ENCODE results near the gene PSMD10.

The PSMD10 gene

DNA sequence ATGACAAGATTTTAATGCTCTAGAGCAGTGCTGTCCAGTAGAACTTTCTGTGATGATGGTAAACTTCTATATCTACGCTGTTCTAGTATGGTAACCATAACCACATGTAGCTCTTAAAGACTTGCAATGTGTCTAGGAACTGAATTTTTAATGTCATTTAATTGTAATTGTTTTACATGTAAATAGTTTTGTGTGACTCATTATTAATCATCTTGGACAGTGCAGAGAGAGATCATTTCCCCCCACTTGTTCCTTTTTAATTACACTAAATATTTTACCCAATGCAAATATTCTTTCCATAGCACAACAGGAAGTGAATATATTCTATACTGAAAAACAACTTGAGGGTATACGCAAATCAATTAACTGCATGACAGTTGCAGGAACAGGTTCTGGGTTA lies 6.0 kb upstream of the PSMD10 start:
- no peak overlapping the region for H3K4me3 ChIP-seq (ENCODE audit: insufficient read depth, low read length, poor library complexity, severe bottlenecking)
- TF ChIP-seq, protein P1, sequence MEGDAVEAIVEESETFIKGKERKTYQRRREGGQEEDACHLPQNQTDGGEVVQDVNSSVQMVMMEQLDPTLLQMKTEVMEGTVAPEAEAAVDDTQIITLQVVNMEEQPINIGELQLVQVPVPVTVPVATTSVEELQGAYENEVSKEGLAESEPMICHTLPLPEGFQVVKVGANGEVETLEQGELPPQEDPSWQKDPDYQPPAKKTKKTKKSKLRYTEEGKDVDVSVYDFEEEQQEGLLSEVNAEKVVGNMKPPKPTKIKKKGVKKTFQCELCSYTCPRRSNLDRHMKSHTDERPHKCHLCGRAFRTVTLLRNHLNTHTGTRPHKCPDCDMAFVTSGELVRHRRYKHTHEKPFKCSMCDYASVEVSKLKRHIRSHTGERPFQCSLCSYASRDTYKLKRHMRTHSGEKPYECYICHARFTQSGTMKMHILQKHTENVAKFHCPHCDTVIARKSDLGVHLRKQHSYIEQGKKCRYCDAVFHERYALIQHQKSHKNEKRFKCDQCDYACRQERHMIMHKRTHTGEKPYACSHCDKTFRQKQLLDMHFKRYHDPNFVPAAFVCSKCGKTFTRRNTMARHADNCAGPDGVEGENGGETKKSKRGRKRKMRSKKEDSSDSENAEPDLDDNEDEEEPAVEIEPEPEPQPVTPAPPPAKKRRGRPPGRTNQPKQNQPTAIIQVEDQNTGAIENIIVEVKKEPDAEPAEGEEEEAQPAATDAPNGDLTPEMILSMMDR (IDR thresholded peaks at IDR 0.05; ENCODE audit: insufficient read depth, low read length, poor library complexity, severe bottlenecking) = no peak
- no peak for TF ChIP-seq EZH2phosphoT487 (conservative IDR thresholded peaks at IDR 0.05; ENCODE audit: low read length)

DNA sequence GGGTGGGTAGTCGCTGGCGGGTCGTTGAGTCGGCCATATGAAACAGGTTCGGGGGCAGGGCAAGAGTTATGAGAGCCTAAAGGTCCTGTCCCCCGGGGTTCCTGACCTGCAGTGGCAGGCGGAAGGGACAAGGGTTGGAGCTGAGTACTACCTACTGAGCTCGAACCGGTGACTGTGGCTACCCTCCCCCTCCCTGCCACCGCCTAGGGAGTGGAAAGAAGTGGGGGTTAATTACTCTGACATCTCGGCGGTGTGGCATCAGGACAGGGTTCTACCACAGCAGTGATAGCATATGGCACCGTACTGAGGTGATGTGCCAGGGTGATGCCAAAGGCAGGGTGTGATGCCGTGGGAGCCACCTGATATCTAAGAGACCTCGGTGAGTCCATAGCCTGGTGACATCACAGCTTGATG lies 543 bp upstream of the PSMD10 start:
- no peaks in the 10 kb centered on the region for H3K27me3 ChIP-seq (ENCODE audit: low read length)
- H4K20me1 ChIP-seq (ENCODE audit: low read depth, low read length) = no peaks in the 10 kb centered on the region
- no peaks in the 10 kb centered on the region for H3F3A ChIP-seq (ENCODE audit: insufficient read depth)
- TF ChIP-seq, protein P1 (IDR thresholded peaks at IDR 0.05; ENCODE audit: insufficient read depth, low read length, poor library complexity, severe bottlenecking) = no peak
- H3K9me2 ChIP-seq (replicated peaks; ENCODE audit: insufficient read depth, low read length) = no peaks in the 10 kb centered on the region
- H3K4me2 ChIP-seq (ENCODE audit: low read depth, low read length, poor library complexity, severe bottlenecking) = peak overlapping the region; percentile 81
- H3K27ac ChIP-seq (ENCODE audit: low read depth, low read length) = no peak overlapping the region
- H3K36me3 ChIP-seq (ENCODE audit: low read length) = no peaks in the 10 kb centered on the region
- no peaks in the 10 kb centered on the region for H3K9me3 ChIP-seq (ENCODE audit: insufficient read depth, low read length)
- peak overlapping the region; percentile 87 for H3K4me3 ChIP-seq (ENCODE audit: insufficient read depth, low read length, poor library complexity, severe bottlenecking)
- H3K79me2 ChIP-seq (ENCODE audit: insufficient read depth, low read length) = peaks cover 20% of the 10 kb centered on the region
- peak overlapping the region; percentile 87 for H2AFZ ChIP-seq (ENCODE audit: low read depth, low read length, severe bottlenecking)
- peak overlapping the region; percentile 65 for H3K9ac ChIP-seq (ENCODE audit: low read length)

More for the DNA sequence above, 6.0 kb upstream of the PSMD10 start:
- no peaks in the 10 kb centered on the region for H3F3A ChIP-seq (ENCODE audit: insufficient read depth)
- no peaks in the 10 kb centered on the region for H3K9me3 ChIP-seq (ENCODE audit: insufficient read depth, low read length)
- H3K9me2 ChIP-seq (replicated peaks; ENCODE audit: insufficient read depth, low read length) = no peaks in the 10 kb centered on the region
- no peaks in the 10 kb centered on the region for H3K36me3 ChIP-seq (ENCODE audit: low read length)
- no peak overlapping the region for H3K4me2 ChIP-seq (ENCODE audit: low read depth, low read length, poor library complexity, severe bottlenecking)
- no peaks in the 10 kb centered on the region for H4K20me1 ChIP-seq (ENCODE audit: low read depth, low read length)
- no peak overlapping the region for H3K9ac ChIP-seq (ENCODE audit: low read length)
- no peak overlapping the region for H3K27ac ChIP-seq (ENCODE audit: low read depth, low read length)
- peaks cover 7% of the 10 kb centered on the region; the same call in 1 of the 2 replicates for H3K79me2 ChIP-seq (ENCODE audit: insufficient read depth, low read length)
- H2AFZ ChIP-seq (ENCODE audit: low read depth, low read length, severe bottlenecking) = no peak overlapping the region
- H3K27me3 ChIP-seq (ENCODE audit: low read length) = no peaks in the 10 kb centered on the region

DNA sequence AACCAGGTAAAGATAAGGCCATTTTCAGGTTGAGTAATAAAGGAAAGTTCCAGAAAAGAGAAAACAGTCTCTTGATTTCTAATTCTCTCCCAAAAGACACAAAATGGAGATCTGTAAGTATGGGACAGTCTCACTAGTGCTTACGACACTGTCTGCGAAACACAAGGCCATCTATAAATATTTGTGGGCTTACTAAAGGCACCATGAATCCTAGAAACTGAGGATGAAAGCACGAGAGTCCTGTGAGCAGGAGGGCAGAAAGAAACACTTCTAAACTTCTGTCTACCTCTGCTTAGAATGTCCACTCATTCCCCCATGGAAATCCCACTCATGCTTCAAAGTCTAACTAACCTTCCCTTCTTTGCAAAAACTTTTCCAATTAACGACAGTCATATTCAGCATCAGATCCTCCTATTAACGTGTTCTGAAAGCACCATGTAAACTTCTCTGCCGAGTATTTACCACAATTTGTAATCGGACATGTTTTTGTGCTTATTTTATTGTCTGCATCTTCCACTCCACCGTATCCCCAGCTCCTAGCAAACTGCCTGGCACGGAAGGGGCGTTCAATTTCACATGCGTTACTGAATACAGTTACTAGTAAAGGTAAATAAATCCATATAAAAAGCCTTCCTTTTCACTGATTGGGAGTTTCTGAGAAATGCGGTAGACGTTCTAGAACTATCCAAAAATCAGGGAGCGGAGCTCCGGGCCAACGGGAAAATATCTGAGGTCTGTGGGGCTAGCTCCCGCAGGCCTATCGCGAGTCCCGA lies 665 bp downstream of the PSMD10 start:
- no peak for TF ChIP-seq EZH2phosphoT487 (conservative IDR thresholded peaks at IDR 0.05; ENCODE audit: low read length)
- TF ChIP-seq, protein P1 (IDR thresholded peaks at IDR 0.05; ENCODE audit: insufficient read depth, low read length, poor library complexity, severe bottlenecking) = no peak
- H3K4me2 ChIP-seq (ENCODE audit: low read depth, low read length, poor library complexity, severe bottlenecking) = peak overlapping the region; percentile 91
- no peaks in the 10 kb centered on the region for H4K20me1 ChIP-seq (ENCODE audit: low read depth, low read length)
- H3K36me3 ChIP-seq (ENCODE audit: low read length) = no peaks in the 10 kb centered on the region
- peak overlapping the region; percentile 55 for H3K27ac ChIP-seq (ENCODE audit: low read depth, low read length)
- H3K9me3 ChIP-seq (ENCODE audit: insufficient read depth, low read length) = no peaks in the 10 kb centered on the region
- H3K9me2 ChIP-seq (replicated peaks; ENCODE audit: insufficient read depth, low read length) = no peaks in the 10 kb centered on the region
- H3K79me2 ChIP-seq (ENCODE audit: insufficient read depth, low read length) = peaks cover 20% of the 10 kb centered on the region
- H3K4me3 ChIP-seq (ENCODE audit: insufficient read depth, low read length, poor library complexity, severe bottlenecking) = peak overlapping the region; percentile 87
- H3K9ac ChIP-seq (ENCODE audit: low read length) = peak overlapping the region; percentile 75
- H3K27me3 ChIP-seq (ENCODE audit: low read length) = no peaks in the 10 kb centered on the region
- H3F3A ChIP-seq (ENCODE audit: insufficient read depth) = no peaks in the 10 kb centered on the region
- peak overlapping the region; percentile 48 for H2AFZ ChIP-seq (ENCODE audit: low read depth, low read length, severe bottlenecking)
